Keratinocyte (primary cell): ENCODE results near the gene ATP13A1.
"Not testable (repeated sequence)": the region's sequence is repeated elsewhere in the genome, so short reads cannot be mapped to it uniquely, and the experiment has no call there.

Experiments
- CTCF ChIP-seq, 3 experiments: IDR thresholded peaks in 1 of 3; conservative IDR thresholded peaks in 1 of 3; optimal IDR thresholded peaks in 1 of 3; 2 replicates in 2 of 3; 3 replicates in 1 of 3; pipeline versions ENCODE3 to v1.5.1; 2011; ENCODE audit warnings: low read length in 3 of 3, mild to moderate bottlenecking in 3 of 3, moderate library complexity in 2 of 3, control low read depth in 1 of 3, inconsistent platforms in 1 of 3; ENCODE audit not compliant: insufficient read depth in 2 of 3; ENCODE audit errors: extremely low read depth in 1 of 3
- EZH2 ChIP-seq: IDR thresholded peaks from one replicate; pipeline ENCODE4 v1.6.1; 2012; ENCODE audit warnings: inconsistent platforms, mild to moderate bottlenecking, low read length, moderate library complexity

- not testable (repeated sequence) for TF ChIP-seq CTCF (optimal IDR thresholded peaks at IDR 0.05 in 1 of 3, IDR thresholded peaks at IDR 0.05 in 1 of 3, conservative IDR thresholded peaks at IDR 0.05 in 1 of 3; ENCODE audit: extremely low read depth in 1 of 3, insufficient read depth in 2 of 3, low read length in 3 of 3); EZH2
Observed at GRCh38 chr19:19665420-19665948, 2.0 kb upstream of the ATP13A1 start.
